GM19463 (cell line): ENCODE data around the gene HAT1.

Source experiments
- ATAC-seq: cut with Tn5 transposase; IDR thresholded peaks from one replicate; pipeline ENCODE4 v1.9.1; 2021; ENCODE audit warnings: mild to moderate bottlenecking, moderate library complexity; ENCODE audit not compliant: unreplicated experiment

The HAT1 gene

GRCh38 chr2:172021074-172021931 is 99.0 kb downstream of the HAT1 start:
- no peak for ATAC-seq

- ATAC-seq, result no peak
Measured at GRCh38 chr2:172021955-172022354, 99.7 kb downstream of the HAT1 start.

- no peak for ATAC-seq
Measured at GRCh38 chr2:172031536-172031935, 109.3 kb downstream of the HAT1 start.
